Activated CD8-positive, alpha-beta memory T cell treated with anti-CD3 and anti-CD28 coated beads for 1 hour (primary cell): ENCODE results near the gene ASPDH.
A peak's percentile ranks its signal among the peaks of the same experiment; 100 is the strongest.

ENCODE experiments used
- DNase-seq, 2 donors: peaks; one replicate each; pipeline ENCODE4 v3.0.0-alpha.2; 2020; ENCODE audit warnings: low read depth in 1 of 2; ENCODE audit errors: extremely low read depth in 1 of 2

The ASPDH gene

DNA sequence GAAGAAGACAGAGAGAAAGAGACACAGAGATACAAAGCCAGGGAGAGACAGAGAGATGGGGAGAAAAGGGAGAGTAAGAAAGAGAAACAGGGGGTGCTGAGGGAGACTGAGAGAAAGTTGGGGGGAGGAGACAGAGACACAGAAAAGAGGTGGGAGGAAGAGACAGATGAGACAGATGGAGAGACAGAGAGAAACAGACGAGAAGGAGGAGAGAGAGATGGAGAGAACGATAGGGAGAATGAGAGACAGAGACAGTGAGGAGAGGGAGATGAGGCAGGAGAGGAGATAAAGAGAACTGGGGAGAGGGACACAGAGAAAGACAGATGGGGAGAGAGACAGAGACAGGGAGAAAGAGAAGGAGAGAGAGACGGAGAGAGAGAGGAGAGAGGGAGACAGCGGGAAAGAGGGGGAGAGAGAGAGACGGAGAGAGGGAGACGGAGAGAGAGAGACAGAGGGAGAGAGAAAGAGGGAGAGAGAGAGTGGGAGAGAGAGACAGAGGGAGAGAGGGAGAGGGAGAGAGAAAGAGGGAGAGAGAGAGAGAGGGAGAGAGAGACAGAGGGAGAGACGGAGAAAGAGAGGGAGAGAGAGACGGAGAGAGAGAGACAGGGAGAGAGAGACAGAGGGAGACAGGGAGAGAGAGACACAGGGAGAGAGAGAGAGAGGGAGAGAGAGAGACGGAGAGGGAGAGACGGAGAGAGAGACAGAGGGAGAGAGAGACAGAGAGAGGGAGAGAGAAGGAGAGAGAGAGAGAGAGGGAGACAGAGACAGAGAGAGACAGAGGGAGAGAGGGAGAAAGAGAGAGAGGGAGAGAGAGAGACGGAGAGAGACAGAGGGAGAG, 15.3 kb downstream of the ASPDH start:
- DNase-seq: no peak

DNA sequence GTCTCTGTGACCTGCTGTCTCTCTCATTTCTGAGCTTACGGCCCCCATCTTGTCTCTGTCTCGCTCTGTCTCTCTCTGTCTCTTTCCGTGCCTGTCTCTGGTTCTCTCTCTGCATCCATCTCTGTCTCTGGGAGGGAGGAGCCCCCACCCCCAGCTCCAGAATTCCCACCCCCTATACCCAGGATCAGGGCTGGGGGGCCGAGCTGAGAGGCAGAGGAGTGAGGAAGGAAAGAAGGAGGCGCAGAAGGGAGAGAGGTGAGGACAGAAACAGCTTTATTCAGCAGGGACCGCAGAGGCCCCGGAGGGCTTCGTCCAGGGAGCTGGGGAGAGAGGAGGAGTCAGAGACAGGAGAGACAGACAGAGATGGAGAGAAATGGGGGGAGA, 16.7 kb downstream of the ASPDH start:
- no peak for DNase-seq

DNA sequence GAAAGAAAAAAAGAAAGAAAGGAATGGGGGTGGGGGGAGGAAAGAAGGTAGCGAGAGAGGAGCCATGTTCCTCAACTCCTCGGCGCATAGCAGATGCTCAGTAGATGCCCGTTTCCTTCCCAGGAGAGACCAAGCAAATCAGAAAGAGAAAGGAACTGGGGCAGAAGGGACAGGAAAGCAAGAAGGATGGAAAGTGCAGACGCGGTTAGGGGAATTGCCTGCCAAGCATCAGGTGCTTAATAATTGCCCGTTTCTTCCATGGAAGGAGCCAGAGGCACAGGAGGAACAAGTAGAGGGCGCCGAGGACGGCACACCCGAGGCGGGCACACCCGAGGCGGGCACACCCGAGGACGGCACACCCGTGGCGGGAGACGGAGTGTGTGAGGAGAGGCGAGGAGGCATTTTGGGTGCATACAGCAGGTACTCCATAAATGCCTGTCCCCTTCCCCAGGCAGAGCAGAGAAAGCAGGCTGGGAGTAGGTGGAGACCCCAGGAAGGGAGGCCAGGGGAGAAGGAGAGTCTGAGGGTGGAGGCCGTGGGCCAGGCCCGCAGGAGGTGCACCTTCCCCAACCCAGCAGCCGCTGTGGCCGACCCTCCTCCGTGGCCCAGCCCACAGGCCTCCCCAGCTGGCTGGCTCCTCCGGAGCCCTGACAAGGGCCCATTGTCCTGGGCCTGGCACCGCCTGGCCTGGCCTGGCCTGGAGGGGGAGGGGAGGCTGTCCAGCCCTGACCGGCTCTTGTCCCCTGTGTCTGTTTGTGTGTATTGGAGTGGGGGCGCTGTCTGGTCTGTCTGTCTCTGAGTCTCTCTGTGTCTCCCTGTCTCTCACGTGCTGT, 17.3 kb downstream of the ASPDH start:
- no peak for DNase-seq

DNA sequence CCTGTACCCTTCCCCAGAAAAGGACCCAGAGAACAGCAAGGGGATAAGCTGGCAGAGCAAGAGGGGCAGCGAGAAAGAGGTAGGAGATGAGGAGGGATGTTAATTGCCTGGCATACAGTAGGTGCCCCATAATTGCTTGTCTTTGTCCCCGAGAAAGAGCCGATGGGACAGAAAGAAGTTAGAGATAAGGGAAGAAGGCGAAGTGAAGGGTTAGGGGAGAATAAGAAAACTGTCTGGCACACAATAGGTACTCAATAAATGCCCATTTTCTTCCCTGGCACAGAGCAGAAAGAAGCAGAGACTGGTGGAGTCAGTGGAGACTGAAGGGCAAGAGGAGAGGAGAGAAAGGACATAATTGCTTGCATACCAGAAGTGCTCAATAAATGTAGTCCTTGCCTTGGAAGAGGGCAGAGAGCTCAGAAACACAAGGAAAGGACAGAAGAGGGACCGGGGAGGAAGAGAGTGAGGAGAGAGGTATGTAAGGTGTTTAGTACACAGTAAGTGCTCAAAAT, 18.6 kb downstream of the ASPDH start:
- no peak for DNase-seq

DNA sequence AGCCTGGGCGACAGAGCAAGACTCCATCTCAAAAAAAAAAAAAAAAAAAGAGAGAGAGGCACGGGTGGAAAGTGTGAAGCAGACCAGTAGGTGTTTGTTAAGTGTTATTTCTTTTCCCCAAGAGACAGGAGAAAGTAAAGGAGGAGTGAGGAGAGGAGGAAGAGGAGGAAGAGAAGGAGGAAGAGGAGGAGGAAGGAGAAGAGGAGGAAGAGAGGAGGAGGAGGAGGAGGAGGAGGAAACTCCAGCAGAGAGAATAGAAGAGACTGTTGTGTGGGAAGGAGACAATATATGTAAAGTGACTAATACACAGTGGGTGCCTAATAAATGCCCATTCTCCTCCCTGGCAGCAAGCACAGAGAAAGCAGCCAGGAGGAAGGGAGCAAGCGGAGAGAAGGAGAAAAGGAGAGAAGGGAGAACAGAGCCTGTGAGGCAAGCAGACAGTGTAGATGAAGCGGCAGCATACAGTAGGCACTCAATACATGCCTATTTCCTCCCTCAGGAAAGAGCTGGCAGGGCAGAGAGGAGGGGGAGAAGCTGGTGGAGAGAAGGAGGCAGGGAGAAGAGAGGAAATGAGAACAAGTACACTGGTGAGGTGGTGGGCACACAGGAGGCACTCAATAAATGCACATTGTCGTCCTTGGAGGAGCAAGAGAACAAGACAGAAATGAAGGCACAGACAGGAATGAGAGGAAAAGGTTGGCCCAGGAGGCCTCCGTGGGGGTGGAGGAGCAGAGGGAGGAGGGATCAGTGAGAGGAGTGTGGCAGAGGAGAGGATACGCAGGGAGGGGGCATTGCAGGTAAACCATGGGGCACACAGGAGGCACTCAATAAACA, 19.3 kb downstream of the ASPDH start:
- DNase-seq: no peak

DNA sequence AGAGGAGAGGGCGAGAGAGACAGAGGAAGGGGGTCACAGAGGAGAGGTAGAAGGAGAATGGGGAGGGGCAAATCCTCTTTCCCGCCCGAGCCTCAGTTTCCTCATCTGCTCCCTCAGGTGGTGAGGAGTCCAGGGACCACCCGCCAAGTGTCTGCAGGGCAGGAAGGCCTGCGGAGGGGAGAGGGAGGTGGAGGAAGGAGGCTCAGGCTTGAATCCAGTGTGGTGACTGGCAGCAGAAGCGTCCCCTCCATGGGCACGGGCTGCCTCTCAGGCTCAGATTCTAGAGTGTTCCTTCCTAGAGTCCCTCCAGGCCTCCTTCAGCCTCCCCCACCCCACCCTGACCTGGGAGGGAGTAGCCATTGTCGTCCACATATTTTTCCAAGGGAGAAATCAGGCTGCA, 20.5 kb downstream of the ASPDH start:
- DNase-seq: no peak

DNA sequence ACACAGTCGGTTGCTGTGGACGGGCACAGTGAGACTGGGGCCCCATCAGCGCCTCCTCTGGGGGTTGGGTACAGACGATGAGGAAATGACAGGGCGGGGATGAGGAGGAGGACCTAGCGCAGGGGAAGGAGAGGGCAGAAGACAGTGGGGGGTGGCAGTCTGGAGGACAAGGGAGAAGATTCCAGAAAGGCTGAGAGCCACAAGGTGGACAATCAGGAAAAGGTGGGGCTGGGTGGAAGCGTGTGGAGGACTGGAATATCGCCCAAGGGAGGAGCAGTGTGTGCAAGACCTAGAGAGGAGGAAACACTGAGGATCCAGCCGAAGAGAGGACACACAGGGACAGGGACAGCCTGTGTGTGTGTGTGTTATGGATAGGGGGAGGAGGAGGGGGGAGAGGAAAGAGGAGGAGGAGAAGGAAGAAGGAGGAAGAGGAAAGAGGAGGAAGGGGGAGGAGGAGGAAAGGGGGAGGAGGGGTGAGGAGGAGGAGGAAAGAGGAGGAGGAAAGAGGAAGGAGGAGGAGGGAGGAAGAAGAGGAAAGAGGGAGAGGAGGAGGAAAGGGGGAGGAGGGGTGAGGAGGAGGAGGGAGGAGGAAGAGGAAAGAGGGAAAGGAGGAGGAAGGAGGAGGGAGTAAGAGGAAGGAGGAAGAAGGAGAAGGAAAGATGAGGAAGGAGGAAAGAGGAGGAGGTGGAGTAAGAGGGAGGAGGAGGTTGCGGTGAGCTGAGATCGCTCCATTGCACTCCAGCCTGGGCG, 21.2 kb downstream of the ASPDH start:
- DNase-seq: no peak

DNA sequence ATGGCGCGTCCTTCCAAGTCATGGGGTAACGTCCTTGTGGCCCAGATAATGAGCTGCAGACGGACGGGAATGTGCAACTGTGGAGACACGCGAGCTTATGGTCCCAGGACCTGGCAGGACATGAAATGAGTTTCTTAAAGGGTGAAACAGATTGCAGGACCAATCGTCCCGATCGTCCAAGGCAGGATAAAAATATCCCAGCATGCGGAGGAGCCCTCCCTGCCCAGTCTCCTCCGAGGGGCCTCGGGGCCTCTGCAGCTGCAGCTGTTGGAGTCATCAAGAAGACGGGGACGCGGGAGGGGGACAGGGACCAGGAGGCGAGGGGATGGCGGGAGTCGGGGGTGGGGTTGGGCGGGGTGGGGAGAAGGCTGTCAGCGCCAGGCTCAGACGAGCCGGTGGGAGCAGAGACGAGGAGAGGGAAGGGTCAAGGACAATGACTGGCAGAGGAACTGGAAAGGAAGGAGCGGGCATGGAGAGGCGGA, 22.7 kb downstream of the ASPDH start:
- no peak for DNase-seq

DNA sequence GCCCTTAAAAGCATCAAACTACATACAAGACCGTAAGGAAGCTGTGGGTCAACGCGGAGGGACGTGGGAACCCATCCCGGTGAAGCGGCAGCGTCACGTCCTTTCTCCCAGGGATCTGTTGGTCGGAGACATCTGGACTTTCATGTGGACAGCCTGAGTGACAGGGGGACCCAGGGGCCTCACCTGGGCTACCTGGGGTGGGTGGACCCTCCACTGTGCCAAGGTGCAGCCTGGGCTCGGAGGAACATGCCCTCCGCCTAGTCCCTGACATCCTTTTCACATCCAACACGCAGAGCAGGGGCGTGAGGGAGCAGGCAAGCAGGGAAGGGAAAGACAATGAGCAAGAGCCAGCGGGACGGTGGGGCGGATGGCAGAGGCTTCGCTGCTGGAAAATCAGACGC, 23.3 kb downstream of the ASPDH start:
- DNase-seq: no peak

DNA sequence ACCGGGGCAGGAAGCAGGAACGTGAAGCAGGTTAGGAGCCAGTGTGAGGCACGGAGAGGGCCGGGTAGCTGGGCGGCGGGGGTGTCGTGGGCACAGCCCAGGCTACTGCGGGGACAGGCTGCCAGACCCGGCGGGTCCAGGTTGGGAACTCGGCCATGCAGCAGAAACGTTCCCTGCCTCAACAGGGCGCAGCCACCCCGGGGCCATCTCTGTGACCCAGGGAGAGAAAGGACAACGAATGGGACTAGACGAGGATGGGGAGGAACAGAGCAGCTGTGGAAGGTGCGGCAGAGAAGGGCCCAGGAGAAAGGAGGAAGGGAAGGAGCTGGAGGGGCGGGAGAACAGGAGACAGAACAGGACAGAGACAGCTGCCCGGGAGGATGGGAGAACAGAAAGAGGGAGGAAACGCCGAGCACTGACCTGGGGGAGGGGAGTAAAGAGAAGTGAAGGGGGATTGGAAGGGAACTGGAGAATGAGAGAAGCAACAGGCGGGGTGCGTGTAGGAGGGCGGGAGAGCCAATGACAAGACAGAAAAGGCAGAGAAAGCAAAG, 24.2 kb downstream of the ASPDH start:
- no peak for DNase-seq

DNA sequence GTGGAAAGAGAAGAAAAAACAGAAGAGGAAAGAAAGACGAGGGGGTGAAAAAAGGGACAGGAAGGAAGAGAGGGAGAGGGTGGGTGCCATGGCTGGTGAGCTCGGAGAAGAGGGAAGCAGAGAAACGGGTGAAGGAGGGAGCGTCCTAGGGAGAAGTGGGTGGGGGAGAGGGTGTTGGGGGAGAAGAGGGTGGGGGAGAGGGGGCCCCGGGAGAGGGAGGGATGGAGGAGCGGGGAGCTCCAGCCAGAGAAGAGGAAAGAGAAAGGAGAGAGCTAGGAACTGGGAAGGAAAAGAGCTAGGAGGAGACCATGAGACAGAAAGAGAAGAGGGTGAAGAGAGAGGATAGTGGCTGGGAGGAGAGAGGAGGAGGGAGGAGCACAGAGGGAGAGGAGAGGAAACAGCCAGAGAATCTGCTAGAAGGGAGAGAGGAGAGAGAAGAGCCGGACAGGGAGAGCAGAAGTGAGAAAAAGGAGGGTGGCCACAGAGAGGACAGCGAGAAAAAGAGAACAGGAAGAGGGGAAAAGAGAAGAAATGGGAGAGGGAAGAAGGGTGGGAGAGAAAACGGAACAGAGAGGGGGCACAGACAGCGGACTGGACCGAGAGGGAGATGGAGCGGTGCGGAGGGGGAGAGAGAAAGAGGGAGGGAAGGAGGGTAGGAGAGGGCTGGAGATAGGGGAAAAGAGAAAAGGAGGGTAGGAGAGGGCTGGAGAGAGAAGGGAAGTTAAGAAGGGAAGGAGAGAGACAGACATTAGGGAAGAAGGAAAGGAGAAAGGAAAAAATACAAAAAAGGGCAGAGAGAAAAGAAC, 25.1 kb downstream of the ASPDH start:
- no peak for DNase-seq

DNA sequence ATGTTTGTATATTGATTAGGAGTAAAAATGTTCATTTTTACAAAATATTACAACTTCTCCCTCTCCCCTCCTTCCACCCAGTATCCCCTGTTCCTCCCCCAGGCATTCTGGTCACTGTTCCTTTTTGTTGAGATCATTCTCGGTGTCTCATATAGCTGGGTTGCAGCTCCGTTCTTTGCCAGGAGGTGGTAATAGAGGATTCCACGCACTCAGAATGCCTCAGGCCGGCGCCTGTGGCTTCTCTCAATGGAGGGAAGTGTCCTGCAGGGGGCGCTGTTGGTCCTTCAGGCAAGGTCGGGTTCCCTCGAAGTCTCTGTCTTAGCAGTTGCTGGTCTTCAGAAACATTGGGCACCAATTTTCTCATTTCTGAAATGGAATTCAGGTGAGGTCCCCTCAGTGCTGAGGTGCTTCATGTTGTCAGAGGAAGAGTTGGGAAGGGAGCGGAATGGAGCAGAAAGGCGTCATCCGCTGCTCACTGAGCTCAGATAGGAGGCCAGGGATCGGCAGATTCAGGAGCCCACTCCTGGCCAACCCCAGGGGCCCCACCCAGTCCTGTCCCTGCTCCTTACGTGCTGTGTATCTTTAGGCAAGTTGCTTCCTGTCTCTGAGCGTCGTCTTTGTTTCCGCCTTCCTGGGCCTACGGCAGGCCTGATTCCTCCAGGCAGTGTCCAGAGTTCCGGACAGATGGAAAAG, 26.7 kb downstream of the ASPDH start:
- DNase-seq: peak in 1 of 2 donors; percentile 37

DNA sequence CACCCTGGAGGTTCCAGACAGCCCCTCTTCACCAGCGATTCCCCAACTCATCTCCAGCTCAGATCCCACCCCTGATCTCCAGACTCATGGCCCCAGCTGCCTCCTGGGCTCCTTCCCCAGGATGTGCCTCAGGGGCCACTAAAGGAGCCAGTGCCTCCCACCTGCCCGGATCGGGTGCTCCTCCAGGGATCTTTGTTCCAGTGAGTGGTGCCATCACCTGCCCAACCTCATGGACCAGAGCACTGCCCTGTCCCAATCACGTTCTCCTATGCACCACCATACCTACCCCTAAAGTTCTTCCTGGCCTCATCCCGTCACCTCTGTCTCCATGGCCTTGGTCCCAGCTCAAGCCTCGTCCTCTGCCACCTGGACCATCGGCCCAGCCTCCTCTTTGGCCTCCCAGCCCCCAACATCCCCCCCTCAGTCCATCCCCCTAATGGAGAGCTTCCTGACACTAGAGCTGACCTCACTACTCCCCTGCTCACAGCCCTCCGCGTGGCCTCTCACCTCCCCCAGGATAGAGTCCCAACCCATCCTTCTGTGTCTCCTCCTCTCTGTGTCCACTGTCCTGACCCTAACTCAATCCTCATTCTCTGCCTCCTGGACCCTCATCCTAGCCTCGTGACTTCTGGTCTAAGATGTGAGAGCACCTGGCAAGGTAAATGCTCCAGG, 28.3 kb downstream of the ASPDH start:
- no peak for DNase-seq

DNA sequence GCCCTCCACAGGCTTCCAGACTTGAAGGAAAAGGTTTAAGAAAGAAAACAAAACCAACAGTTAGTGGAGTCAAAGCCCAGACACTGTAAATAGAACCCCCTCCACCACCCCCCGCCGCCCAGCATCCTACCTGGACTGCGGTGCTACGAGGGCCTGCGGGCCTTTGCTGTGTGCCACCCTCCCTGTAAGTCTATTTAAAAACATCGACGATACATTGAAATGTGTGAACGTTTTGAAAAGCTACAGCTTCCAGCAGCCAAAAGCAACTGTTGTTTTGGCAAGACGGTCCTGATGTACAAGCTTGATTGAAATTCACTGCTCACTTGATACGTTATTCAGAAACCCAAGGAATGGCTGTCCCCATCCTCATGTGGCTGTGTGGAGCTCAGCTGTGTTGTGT, 30.8 kb downstream of the ASPDH start:
- DNase-seq: no peak

DNA sequence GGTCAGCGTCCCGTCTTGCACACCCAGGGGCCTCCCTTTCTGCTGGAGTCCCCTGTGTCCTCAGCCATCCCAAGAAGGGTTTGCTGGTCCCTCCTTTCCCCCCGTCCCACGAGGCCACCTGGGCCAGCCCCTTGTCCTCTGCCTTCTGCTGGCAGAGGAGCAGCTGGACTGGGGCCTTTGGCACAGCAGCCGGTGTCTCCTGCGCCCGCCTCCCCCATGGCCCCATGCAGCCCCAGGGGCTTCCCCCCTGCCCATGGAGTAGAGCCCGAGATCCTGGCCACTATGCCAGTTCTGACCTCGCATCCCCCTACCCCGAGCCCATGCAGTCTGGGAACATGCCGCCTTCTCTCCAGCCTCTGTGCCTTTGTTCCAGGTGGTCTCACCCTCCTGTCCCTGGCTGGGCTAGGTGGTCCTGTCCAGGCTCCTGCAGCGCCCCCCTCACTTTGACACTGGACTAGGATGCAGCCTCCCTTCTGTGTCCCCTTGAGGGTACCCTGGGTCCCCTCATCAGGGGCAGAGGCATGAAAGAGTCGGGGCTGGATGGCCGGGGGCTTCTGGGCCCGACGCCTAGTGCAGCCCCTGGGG, 31.4 kb downstream of the ASPDH start:
- no peak for DNase-seq

DNA sequence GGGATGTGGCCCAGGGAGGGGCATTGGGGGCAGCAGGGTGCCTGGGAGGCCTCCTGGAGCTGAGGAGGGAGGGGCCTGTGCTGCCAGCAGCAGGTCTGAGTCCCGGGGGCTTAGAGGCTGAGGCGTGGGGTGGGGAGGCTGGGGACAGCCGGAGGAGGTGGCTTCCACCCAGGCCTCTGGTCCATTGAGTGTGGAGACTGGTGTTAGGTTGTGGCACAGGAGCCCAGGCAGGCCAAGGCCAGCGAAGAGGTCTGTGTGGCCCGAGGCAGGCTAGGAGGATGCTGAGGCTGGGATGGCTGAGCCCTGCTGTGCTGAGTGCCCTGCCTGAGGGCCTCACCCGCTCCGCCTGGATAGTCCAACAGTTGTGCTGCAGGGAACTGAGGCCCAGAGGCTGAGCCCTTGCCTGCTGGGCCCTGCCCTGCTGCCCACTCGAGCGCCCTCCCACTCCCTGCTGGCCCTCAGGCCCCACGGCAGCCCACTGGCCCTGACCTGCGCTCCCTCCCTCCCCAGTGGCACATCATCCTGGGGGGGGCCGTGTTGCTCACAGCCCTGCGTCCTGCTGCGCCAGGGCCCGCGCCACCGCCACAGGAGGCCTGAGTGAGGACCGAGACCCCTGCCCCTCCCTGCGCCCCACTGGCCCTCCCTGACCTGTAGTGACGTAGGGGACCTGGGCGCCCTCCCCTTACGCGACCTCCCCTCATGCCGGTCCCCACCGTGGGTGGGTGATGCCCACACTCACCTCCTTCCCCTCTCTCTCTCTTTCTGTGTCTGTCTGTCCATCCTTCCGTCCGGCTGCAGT, 32.2 kb downstream of the ASPDH start:
- no peak for DNase-seq
